ENCODE data around the gene FBXW8.

Gene FBXW8

GRCh38 chr12:116910645-116911451 lies at the start of gene FBXW8:
TSS of gene FBXW8 (plus strand) at chr12:116910950. CDS start at chr12:116911038, 88 bp downstream.
- peak; percentile 91 for DNase-seq (ENCODE audit: low read depth, low spot score)

- peak; percentile 75 for DNase-seq (ENCODE audit: low read depth, low spot score)
These were observed 49.4 kb upstream of the FBXW8 start for GRCh38 chr12:116861320-116861719.

- no peak for DNase-seq (ENCODE audit: low read depth, low spot score)
These were observed 48.6 kb upstream of the FBXW8 start for GRCh38 chr12:116862167-116862566.

- DNase-seq (ENCODE audit: low read depth, low spot score): no peak
These were observed 47.4 kb upstream of the FBXW8 start for GRCh38 chr12:116863275-116863767.

GRCh38 chr12:116864371-116865160 lies 46.2 kb upstream of the FBXW8 start:
- DNase-seq (ENCODE audit: low read depth, low spot score): peak; percentile 85

- DNase-seq (ENCODE audit: low read depth, low spot score): no peak
These were observed 43.2 kb upstream of the FBXW8 start for GRCh38 chr12:116867523-116867922.

- DNase-seq (ENCODE audit: low read depth, low spot score): no peak
These were observed 40.4 kb upstream of the FBXW8 start for GRCh38 chr12:116870306-116870705.

- DNase-seq (ENCODE audit: low read depth, low spot score): no peak
These were observed 36.3 kb upstream of the FBXW8 start for GRCh38 chr12:116874324-116874995.

GRCh38 chr12:116876151-116876869 lies 34.4 kb upstream of the FBXW8 start:
- peak; percentile 13 for DNase-seq (ENCODE audit: low read depth, low spot score)

- peak; percentile 53 for DNase-seq (ENCODE audit: low read depth, low spot score)
These were observed 31.9 kb upstream of the FBXW8 start for GRCh38 chr12:116878567-116879508.

- peak; percentile 31 for DNase-seq (ENCODE audit: low read depth, low spot score)
These were observed 31.1 kb upstream of the FBXW8 start for GRCh38 chr12:116879509-116880212.

GRCh38 chr12:116880213-116880816 lies 30.4 kb upstream of the FBXW8 start:
- no peak for DNase-seq (ENCODE audit: low read depth, low spot score)

- peak; percentile 85 for DNase-seq (ENCODE audit: low read depth, low spot score)
These were observed 29.9 kb upstream of the FBXW8 start for GRCh38 chr12:116880817-116881324.

- no peak for DNase-seq (ENCODE audit: low read depth, low spot score)
These were observed 29.3 kb upstream of the FBXW8 start, which contains the start of gene HRK for GRCh38 chr12:116881325-116881876. TSS of gene HRK (minus strand) at chr12:116881441. CDS start at chr12:116881307, 134 bp downstream.

GRCh38 chr12:116881877-116882507 lies 28.8 kb upstream of the FBXW8 start:
- no peak for DNase-seq (ENCODE audit: low read depth, low spot score)

GRCh38 chr12:116882742-116883141 lies 28.0 kb upstream of the FBXW8 start:
- peak; percentile 44 for DNase-seq (ENCODE audit: low read depth, low spot score)

- no peak for DNase-seq (ENCODE audit: low read depth, low spot score)
These were observed 25.9 kb upstream of the FBXW8 start for GRCh38 chr12:116884871-116885270.

- no peak for DNase-seq (ENCODE audit: low read depth, low spot score)
These were observed 25.3 kb upstream of the FBXW8 start for GRCh38 chr12:116885491-116885890.

Data from astrocyte of the hippocampus (primary cell).